Epithelial cell of proximal tubule (primary cell): ENCODE data around the gene ZNF532. TPM values are rescaled to one million over a fixed set of nuclear protein-coding genes. Genes with fewer than 3 reads are reported as not detected.
"Not testable (repeated sequence)": the region's sequence is repeated elsewhere in the genome, so short reads cannot be mapped to it uniquely, and the experiment has no call there.

Experiments
- DNase-seq: peaks from one replicate; pipeline ENCODE4 v3.0.0-alpha.2; 2011; ENCODE audit warnings: low read depth
- H3K4me3 ChIP-seq: 2 replicates; pipeline ENCODE4 v1.5.1; 2011; ENCODE audit warnings: low read depth, mild to moderate bottlenecking, low read length
- total RNA-seq: library from RNA; depleted of rRNA; stranded (reverse); fragments of >200 nt; gene quantifications from 2 replicates; pipeline ENCODE4 v1.2.3, GENCODE V29; 2015
- TF ChIP-seq, protein P1 (sequence below): conservative IDR thresholded peaks from 2 replicates; pipeline ENCODE4 v1.5.1; 2012; ENCODE audit warnings: low read depth, mild to moderate bottlenecking, low read length

Gene ZNF532, protein sequence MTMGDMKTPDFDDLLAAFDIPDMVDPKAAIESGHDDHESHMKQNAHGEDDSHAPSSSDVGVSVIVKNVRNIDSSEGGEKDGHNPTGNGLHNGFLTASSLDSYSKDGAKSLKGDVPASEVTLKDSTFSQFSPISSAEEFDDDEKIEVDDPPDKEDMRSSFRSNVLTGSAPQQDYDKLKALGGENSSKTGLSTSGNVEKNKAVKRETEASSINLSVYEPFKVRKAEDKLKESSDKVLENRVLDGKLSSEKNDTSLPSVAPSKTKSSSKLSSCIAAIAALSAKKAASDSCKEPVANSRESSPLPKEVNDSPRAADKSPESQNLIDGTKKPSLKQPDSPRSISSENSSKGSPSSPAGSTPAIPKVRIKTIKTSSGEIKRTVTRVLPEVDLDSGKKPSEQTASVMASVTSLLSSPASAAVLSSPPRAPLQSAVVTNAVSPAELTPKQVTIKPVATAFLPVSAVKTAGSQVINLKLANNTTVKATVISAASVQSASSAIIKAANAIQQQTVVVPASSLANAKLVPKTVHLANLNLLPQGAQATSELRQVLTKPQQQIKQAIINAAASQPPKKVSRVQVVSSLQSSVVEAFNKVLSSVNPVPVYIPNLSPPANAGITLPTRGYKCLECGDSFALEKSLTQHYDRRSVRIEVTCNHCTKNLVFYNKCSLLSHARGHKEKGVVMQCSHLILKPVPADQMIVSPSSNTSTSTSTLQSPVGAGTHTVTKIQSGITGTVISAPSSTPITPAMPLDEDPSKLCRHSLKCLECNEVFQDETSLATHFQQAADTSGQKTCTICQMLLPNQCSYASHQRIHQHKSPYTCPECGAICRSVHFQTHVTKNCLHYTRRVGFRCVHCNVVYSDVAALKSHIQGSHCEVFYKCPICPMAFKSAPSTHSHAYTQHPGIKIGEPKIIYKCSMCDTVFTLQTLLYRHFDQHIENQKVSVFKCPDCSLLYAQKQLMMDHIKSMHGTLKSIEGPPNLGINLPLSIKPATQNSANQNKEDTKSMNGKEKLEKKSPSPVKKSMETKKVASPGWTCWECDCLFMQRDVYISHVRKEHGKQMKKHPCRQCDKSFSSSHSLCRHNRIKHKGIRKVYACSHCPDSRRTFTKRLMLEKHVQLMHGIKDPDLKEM (N-terminal part only)
- 35.0 and 70.2 TPM in 2 replicates for total RNA-seq

DNA sequence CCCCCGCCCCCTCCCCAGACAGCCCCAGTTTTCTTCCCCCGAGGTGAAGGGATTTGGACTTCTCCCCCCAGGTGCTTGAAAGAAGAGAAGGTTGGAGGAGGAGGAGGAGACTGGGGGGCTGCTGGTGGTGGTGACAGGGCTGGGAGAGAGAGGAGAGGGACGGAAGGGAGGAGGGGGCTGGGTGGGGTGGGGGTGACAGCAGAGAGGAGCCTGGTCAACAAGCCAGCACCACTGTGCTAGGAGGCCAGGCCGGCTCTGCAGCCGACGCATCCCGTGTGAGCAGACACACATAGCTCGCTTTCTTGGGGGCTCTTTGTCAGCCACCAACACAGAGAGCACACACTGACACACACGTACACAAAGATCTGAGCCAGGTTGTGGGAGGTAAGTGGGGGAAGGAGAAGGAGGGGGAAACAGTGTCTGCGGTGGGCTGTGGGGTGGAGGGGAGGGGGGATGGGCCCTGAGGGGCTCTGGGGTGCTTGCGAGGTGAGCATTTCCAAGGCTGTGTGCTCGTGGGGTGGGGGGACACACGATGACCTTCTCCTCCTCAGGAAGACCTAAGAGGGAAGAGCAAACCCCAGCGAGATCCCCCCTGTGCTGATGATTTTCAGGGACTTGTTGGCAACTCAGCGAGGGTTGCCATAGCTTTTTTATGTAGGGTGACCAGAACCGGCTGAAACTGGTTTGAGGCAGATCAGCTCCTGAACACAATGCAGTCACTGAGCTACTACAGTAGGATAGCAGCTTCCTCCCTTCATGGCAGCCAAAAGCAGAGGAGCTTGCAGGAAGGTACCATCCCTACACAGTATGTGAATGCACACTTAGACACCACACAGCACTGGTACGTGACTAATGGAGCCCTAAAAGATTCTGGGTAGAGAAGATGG lies at the start of gene ZNF532:
ZNF532 (plus strand) TSS at position 732 of the 887 bp plus-strand sequence. CDS start 53,411 bp downstream, outside the sequence.
- peak within 1 kb of the TSS; percentile 46 for H3K4me3 ChIP-seq
- TF ChIP-seq, protein P1, sequence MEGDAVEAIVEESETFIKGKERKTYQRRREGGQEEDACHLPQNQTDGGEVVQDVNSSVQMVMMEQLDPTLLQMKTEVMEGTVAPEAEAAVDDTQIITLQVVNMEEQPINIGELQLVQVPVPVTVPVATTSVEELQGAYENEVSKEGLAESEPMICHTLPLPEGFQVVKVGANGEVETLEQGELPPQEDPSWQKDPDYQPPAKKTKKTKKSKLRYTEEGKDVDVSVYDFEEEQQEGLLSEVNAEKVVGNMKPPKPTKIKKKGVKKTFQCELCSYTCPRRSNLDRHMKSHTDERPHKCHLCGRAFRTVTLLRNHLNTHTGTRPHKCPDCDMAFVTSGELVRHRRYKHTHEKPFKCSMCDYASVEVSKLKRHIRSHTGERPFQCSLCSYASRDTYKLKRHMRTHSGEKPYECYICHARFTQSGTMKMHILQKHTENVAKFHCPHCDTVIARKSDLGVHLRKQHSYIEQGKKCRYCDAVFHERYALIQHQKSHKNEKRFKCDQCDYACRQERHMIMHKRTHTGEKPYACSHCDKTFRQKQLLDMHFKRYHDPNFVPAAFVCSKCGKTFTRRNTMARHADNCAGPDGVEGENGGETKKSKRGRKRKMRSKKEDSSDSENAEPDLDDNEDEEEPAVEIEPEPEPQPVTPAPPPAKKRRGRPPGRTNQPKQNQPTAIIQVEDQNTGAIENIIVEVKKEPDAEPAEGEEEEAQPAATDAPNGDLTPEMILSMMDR, result no peak
- DNase-seq, result no peak

- no peak for DNase-seq
- no peak overlapping the region for H3K4me3 ChIP-seq
- TF ChIP-seq, protein P1, result no peak
Measured at GRCh38 chr18:58819051-58819450, 45.6 kb upstream of the ZNF532 start.

DNA sequence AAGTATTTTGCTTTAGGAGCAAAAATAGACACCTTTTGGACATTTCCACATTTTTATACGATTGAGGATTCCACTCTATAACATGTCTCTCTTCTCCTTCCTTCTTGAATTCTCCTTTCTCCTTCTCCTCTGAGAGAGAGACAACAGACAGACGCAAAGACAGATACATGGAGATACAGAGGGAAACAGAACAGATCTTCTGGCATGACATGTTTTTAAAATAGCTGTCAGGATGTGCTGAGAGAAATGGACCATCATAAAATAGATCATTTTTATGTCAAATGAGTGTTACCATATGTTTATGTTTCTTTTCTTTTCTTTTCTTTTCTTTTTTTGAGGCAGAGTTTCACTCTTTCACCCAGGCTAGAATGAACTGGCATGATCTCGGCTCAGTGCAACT lies 44.4 kb upstream of the ZNF532 start:
- TF ChIP-seq, protein P1, result no peak
- no peak for DNase-seq
- no peak overlapping the region for H3K4me3 ChIP-seq

GRCh38 chr18:58822944-58823343 lies 41.7 kb upstream of the ZNF532 start:
- no peak for DNase-seq
- H3K4me3 ChIP-seq, result no peak overlapping the region
- TF ChIP-seq, protein P1, result no peak

GRCh38 chr18:58823412-58823811 lies 41.3 kb upstream of the ZNF532 start:
- H3K4me3 ChIP-seq, result no peak overlapping the region
- DNase-seq, result no peak
- TF ChIP-seq, protein P1, result no peak

DNA sequence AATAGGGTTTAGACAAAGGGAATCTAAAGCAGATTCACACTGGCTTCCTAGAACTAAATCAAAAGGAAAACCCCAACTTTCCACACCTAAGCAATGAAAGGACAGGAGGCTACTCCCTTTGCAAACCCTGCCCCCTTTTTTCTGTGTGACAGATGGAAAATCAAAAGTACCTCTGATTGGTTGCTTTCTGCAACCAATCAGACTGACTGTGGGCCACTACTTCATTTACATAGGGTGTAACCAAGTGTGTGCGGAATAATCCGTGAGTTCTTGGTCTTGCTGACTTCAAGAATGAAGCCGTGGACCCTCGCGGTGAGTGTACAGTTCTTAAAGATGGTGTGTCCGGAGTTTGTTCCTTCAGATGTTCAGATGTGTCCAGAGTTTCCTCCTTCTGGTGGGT lies 37.8 kb upstream of the ZNF532 start:
- H3K4me3 ChIP-seq, DNase-seq: not testable (repeated sequence)
